ENCODE measurements around the gene SH3RF1. TPM values are rescaled to one million over a fixed set of nuclear protein-coding genes. Genes with fewer than 3 reads are reported as not detected.
A peak's percentile ranks its signal among the peaks of the same experiment; 100 is the strongest.

The SH3RF1 gene
- total and polyA plus RNA-seq, 2 of the 8 experiments (the other 6 are each of a cell fraction or from before 2014, with no cell fraction given): 6.9 to 15.1 TPM

- Histone ChIP-seq H2AFZ (ENCODE audit: low read length) (peak overlapping the region; percentile 53; the same call in 1 of the 2 replicates), H3K4ac (replicated peaks; ENCODE audit: insufficient read length, low read depth, low read length) (no peak overlapping the region), H2BK5ac (ENCODE audit: low read depth, low read length) (no peak overlapping the region), H3K9me3 (ENCODE audit: insufficient read depth in 2 of 2, low read depth in 1 of 2, low read length in 1 of 2) (peaks cover 0 to 5% of the 10 kb centered on the region in 2 experiments; a peak in 1 of 4 replicates), H3K14ac (ENCODE audit: insufficient read length) (no peak overlapping the region), H3K4me1 (replicated peaks in 1 of 4; ENCODE audit: control insufficient read depth in 3 of 4, insufficient read depth in 4 of 4, low read length in 3 of 4) (no peaks in the 10 kb centered on the region), H4K8ac (ENCODE audit: extremely low read depth, insufficient read depth, low read length) (no peak overlapping the region), H2BK20ac (ENCODE audit: low read length) (no peak overlapping the region), H3K27me3 (replicated peaks in 1 of 4; ENCODE audit: control insufficient read depth in 3 of 4, extremely low read depth in 1 of 4, insufficient read depth in 3 of 4, low read length in 3 of 4) (no peaks in the 10 kb centered on the region), H3K27ac (ENCODE audit: low read depth, low read length) (no peak overlapping the region), H3K18ac (ENCODE audit: extremely low read depth, low read length) (no peak overlapping the region), H4K5ac (ENCODE audit: insufficient read length, low read depth, low read length) (no peak overlapping the region), H4K91ac (replicated peaks; ENCODE audit: insufficient read length, low read length) (no peak overlapping the region), H3K9ac (replicated peaks in 1 of 4; ENCODE audit: extremely low read depth in 1 of 4, low read depth in 3 of 4, low read length in 3 of 4) (no peak overlapping the region), H2BK15ac (ENCODE audit: low read length) (no peak overlapping the region), H3K79me2 (ENCODE audit: control insufficient read depth in 1 of 2, insufficient read depth in 2 of 2, low read length in 2 of 2) (no peaks in the 10 kb centered on the region), H3K36me3 (ENCODE audit: control insufficient read depth in 2 of 4, insufficient read depth in 4 of 4, low read length in 3 of 4) (no peaks in the 10 kb centered on the region), H3K23me2 (ENCODE audit: low read depth, low read length) (no peaks in the 10 kb centered on the region), H3K79me1 (ENCODE audit: low read depth, low read length) (no peaks in the 10 kb centered on the region), H2AK5ac (ENCODE audit: low read depth, low read length) (no peak overlapping the region), H3K4me2 (ENCODE audit: insufficient read depth in 1 of 2, low read depth in 2 of 2, low read length in 2 of 2) (no peak overlapping the region), H3K4me3 (ENCODE audit: extremely low read depth in 1 of 4, insufficient read depth in 2 of 4, low read depth in 3 of 4, low read length in 4 of 4) (no peak overlapping the region), H2BK120ac (replicated peaks; ENCODE audit: low read depth, low read length) (no peak overlapping the region), H2BK12ac (ENCODE audit: low read depth, low read length) (no peak overlapping the region), H4K20me1 (replicated peaks in 1 of 2; ENCODE audit: control insufficient read depth in 1 of 2, insufficient read depth in 2 of 2, low read length in 2 of 2) (no peaks in the 10 kb centered on the region), H3K23ac (ENCODE audit: insufficient read length) (no peak overlapping the region), H3K56ac (replicated peaks; ENCODE audit: insufficient read length, low read depth, low read length) (no peak overlapping the region)
- no peak for DNase-seq (ENCODE audit: low read depth in 1 of 2, low spot score in 2 of 2)
- TF ChIP-seq FOSL1 (IDR thresholded peaks at IDR 0.05; ENCODE audit: insufficient read depth, low read depth, low read length): no peak
- no peak for TF ChIP-seq SIX5 (IDR thresholded peaks at IDR 0.05; ENCODE audit: low read depth, low read length)
- TF ChIP-seq RFX5 (IDR thresholded peaks at IDR 0.05; ENCODE audit: borderline replicate concordance, low read depth, low read length): no peak
- no peak for TF ChIP-seq KDM5A (IDR thresholded peaks at IDR 0.05; ENCODE audit: low read length)
- TF ChIP-seq KDM1A (IDR thresholded peaks at IDR 0.05; ENCODE audit: borderline replicate concordance, low read length): no peak
- no peak for TF ChIP-seq CHD1 (IDR thresholded peaks at IDR 0.05; ENCODE audit: low read depth, low read length)
- no peak for TF ChIP-seq EP300 (IDR thresholded peaks at IDR 0.05; ENCODE audit: borderline replicate concordance in 1 of 2, low read depth in 2 of 2, low read length in 2 of 2)
- no peak for TF ChIP-seq BRCA1 (IDR thresholded peaks at IDR 0.05; ENCODE audit: low read depth, low read length)
- no peak for TF ChIP-seq SUZ12 (IDR thresholded peaks at IDR 0.05; ENCODE audit: low read length)
- no peak for TF ChIP-seq EGR1 (IDR thresholded peaks at IDR 0.05; ENCODE audit: borderline replicate concordance, low read depth, low read length)
- TF ChIP-seq POU5F1 (IDR thresholded peaks at IDR 0.05; ENCODE audit: low read depth, low read length): no peak
- no peak for TF ChIP-seq TAF1 (IDR thresholded peaks at IDR 0.05; ENCODE audit: low read depth, low read length)
- WGBS, 2 experiments (ENCODE audit: extremely low coverage in 1 of 2, insufficient coverage in 1 of 2, insufficient read length in 1 of 2, insufficient replicate concordance in 2 of 2, low coverage in 1 of 2, low lambda C conversion rate in 2 of 2, missing lambda C conversion rate in 1 of 2): 87% methylated on average over 2 of the region's 2 CpGs; no CpG with 5 or more reads in 1 of the 2 experiments
- ChIA-PET CTCF (ENCODE audit: partially characterized antibody) (interaction anchor here (0.7 to 2.4 kb wide), 6 partner anchors 10 to 272 kb away, joined by 3 to 9 read pairs (median 4); no protein-coding TSS in a partner anchor), POLR2A (ENCODE audit: partially characterized antibody) (no interaction called here)
- FAIRE-seq: no peak
These were observed 11.8 kb upstream of the SH3RF1 start for GRCh38 chr4:169282429-169283113.
